HepG2 (cell line): Measurements from ENCODE around the gene ANTKMT. TPM values are rescaled to one million over a fixed set of nuclear protein-coding genes. Genes with fewer than 3 reads are reported as not detected.

Experiments used
- ATAC-seq: fragments of 200-7000 bp; cut with Tn5 transposase; 3 replicates; pipeline ENCODE4 v1.9.1; 2020; ENCODE audit warnings: mild to moderate bottlenecking, moderate library complexity
- BruUV-seq: library from RNA; stranded (reverse); fragments of 400-500 nt; replicated peaks from 2 replicates; lab custom pipeline; 2021; lab: Mats Ljungman, UMichigan
- CTCF ChIA-PET: fragments of 300-600 bp; formaldehyde crosslinking; extraction: SDS; loops from one replicate; lab custom pipeline; 2021; ENCODE audit warnings: low total read pairs, inconsistent platforms, low intra/inter-chr PET ratio; lab: Yijun Ruan, JAX
- POLR2A ChIA-PET: fragments of 350-600 bp; sonication (Branson Sonifier 250); formaldehyde crosslinking; loops from one replicate; lab custom pipeline; 2020; ENCODE audit warnings: antibody characterized with exemption, inconsistent platforms; lab: Yijun Ruan, JAX
- DNase-seq: peaks from one replicate; pipeline ENCODE4 v3.0.0-alpha.2; 2015; ENCODE audit warnings: low spot score
- FAIRE-seq: peaks from 3 replicates; lab custom pipeline; 2011; peaks lifted over from hg19 to GRCh38; lab: Jason Lieb, UNC
- H2AFZ ChIP-seq: one replicate; pipeline ENCODE4 v1.6.1; 2011; ENCODE audit warnings: low read length, inconsistent platforms
- H3K27ac ChIP-seq: fragments of 300-600 bp; 3 replicates; pipeline ENCODE4 v1.8.0; 2011; ENCODE audit warnings: mixed run types, mild to moderate bottlenecking, mixed read lengths, low read length, inconsistent platforms; ENCODE audit not compliant: insufficient read depth; ENCODE audit errors: extremely low read length
- H3K27me3 ChIP-seq, 2 experiments: fragments of 200-600 bp in 1 of 2; 2 replicates in 1 of 2; 3 replicates in 1 of 2; pipeline versions ENCODE4 v1.6.0 to v1.8.0; 2011; ENCODE audit warnings: low read length in 2 of 2, mild to moderate bottlenecking in 2 of 2, moderate library complexity in 2 of 2, inconsistent platforms in 1 of 2; ENCODE audit not compliant: insufficient read depth in 2 of 2, control insufficient read depth in 1 of 2
- H3K36me3 ChIP-seq, 2 experiments: fragments of 200-600 bp in 1 of 2; replicated peaks in 1 of 2; 2 replicates in 1 of 2; 3 replicates in 1 of 2; pipeline versions ENCODE4 v1.5.1 to v1.8.0; 2011; ENCODE audit warnings: low read length in 2 of 2, inconsistent platforms in 1 of 2; ENCODE audit not compliant: insufficient read depth in 2 of 2, control insufficient read depth in 1 of 2
- H3K4me1 ChIP-seq: 2 replicates; pipeline ENCODE4 v1.5.1; 2012; ENCODE audit warnings: low read length, inconsistent platforms; ENCODE audit not compliant: insufficient read depth
- H3K4me2 ChIP-seq: 2 replicates; pipeline ENCODE4 v1.6.0; 2011; ENCODE audit warnings: low read depth, low read length, inconsistent platforms
- H3K4me3 ChIP-seq, 3 experiments: fragments of 200-600 bp in 1 of 3; sonication (generic), shearing (Covaris generic) in 1 of 3; replicated peaks in 1 of 3; 2 replicates each; pipeline ENCODE4 v1.5.1; 2011 to 2016; ENCODE audit warnings: low read length in 3 of 3, inconsistent platforms in 2 of 3, low read depth in 2 of 3, mild to moderate bottlenecking in 2 of 3, control low read depth in 1 of 3, mixed read lengths in 1 of 3; ENCODE audit not compliant: insufficient read depth in 1 of 3
- H3K79me2 ChIP-seq: one replicate; pipeline ENCODE4 v1.6.1; 2011; ENCODE audit warnings: low read length, inconsistent platforms; ENCODE audit not compliant: insufficient read depth
- H3K9ac ChIP-seq: 2 replicates; pipeline ENCODE4 v1.6.0; 2011; ENCODE audit warnings: mild to moderate bottlenecking, low read depth, low read length, inconsistent platforms; ENCODE audit not compliant: insufficient read depth
- H3K9me3 ChIP-seq: 2 replicates; pipeline ENCODE4 v1.5.1; 2012; ENCODE audit warnings: mild to moderate bottlenecking, low read length
- H4K20me1 ChIP-seq: 2 replicates; pipeline ENCODE4 v1.6.0; 2011; ENCODE audit warnings: inconsistent platforms, mild to moderate bottlenecking, low read length, moderate library complexity; ENCODE audit not compliant: insufficient read depth
- HNRNPUL1 ChIP-seq: fragments of 200-400 bp; formaldehyde crosslinking; IDR thresholded peaks from 2 replicates; pipeline ENCODE4 v1.6.1; 2017; ENCODE audit warnings: low read depth, mild to moderate bottlenecking, low read length, moderate library complexity
- MAFF ChIP-seq: IDR thresholded peaks from 2 replicates; pipeline ENCODE4 v1.6.1; 2011; ENCODE audit warnings: low read depth, low read length, improper control_type of control experiment
- MLLT10 ChIP-seq: sonication (generic); formaldehyde crosslinking; IDR thresholded peaks from 2 replicates; pipeline ENCODE4 v1.4.0; 2020; ENCODE audit warnings: missing genetic modification reagents
- MXD4 ChIP-seq: IDR thresholded peaks from 2 replicates; pipeline ENCODE4 v1.6.1; 2016; ENCODE audit warnings: mild to moderate bottlenecking, missing biosample characterization, missing genetic modification reagents
- POGZ ChIP-seq: sonication (generic); formaldehyde crosslinking; IDR thresholded peaks from 2 replicates; pipeline ENCODE4 v1.4.0; 2020; ENCODE audit warnings: mild to moderate bottlenecking, missing genetic modification reagents
- POLR2A ChIP-seq, 2 experiments: IDR thresholded peaks; 2 replicates each; pipeline ENCODE4 v1.6.1; 2011; ENCODE audit warnings: low read depth in 2 of 2, low read length in 2 of 2, mild to moderate bottlenecking in 1 of 2, moderate library complexity in 1 of 2; ENCODE audit not compliant: insufficient read depth in 1 of 2
- RXRB ChIP-seq: IDR thresholded peaks from 2 replicates; pipeline ENCODE4 v1.6.1; 2016; ENCODE audit warnings: borderline replicate concordance, missing genetic modification reagents, missing compliant biosample characterization
- SSRP1 ChIP-seq: IDR thresholded peaks from 2 replicates; pipeline ENCODE4 v1.6.1; 2016; ENCODE audit warnings: control low read depth
- ZBTB40 ChIP-seq, 2 experiments: fragments of 450-650 bp in 1 of 2; sonication (generic) in 1 of 2; formaldehyde crosslinking in 1 of 2; IDR thresholded peaks; 2 replicates each; pipeline versions ENCODE4 v1.6.1 to v1.8.0; 2016 to 2022; ENCODE audit warnings: antibody characterized with exemption in 1 of 2, mild to moderate bottlenecking in 1 of 2, missing genetic modification reagents in 1 of 2
- ZNF597 ChIP-seq: sonication (generic); formaldehyde crosslinking; IDR thresholded peaks from 2 replicates; pipeline ENCODE4 v1.5.0; 2020; ENCODE audit warnings: missing genetic modification reagents
- ZNF639 ChIP-seq: conservative IDR thresholded peaks from 2 replicates; pipeline ENCODE4 v1.6.1; 2018; ENCODE audit warnings: missing genetic modification reagents
- ZNF713 ChIP-seq: sonication (generic); formaldehyde crosslinking; IDR thresholded peaks from 2 replicates; pipeline ENCODE4 v1.4.0; 2020; ENCODE audit warnings: mild to moderate bottlenecking, missing genetic modification reagents
- ZNF720 ChIP-seq: sonication (generic); formaldehyde crosslinking; IDR thresholded peaks from 2 replicates; pipeline ENCODE4 v1.4.0; 2020; ENCODE audit warnings: missing genetic modification reagents
- WGBS: methylation state at CpG from one replicate; pipeline ENCODE4 v1.1.6; 2017; ENCODE audit warnings: low lambda C conversion rate; 5-methylcytosine and 5-hydroxymethylcytosine counted together
- in situ Hi-C: cut with HindIII; loops from 2 replicates; pipeline ENCODE4 v1.10.0; 2017; ENCODE audit warnings: low pct_unique_long_range_greater_than_20kb; ENCODE audit not compliant: extremely low pct_ligation_motif_present
- intact Hi-C: fragments of 100-400 bp; cut with micrococcal nuclease; formaldehyde crosslinking; loops from one replicate; pipeline ENCODE4 v1.10.0; 2022; ENCODE audit not compliant: unreplicated experiment
- polyA plus RNA-seq, 8 experiments: library from polyadenylated mRNA; depleted of rRNA in 3 of 8; stranded (reverse) in 7 of 8; unstranded in 1 of 8; fragments of >200 nt; fragmentation: Illumina TruSeq in 4 of 8; extraction: Trizol in 4 of 8; gene quantifications; 2 replicates each; pipeline versions ENCODE4 v1.2.1 to v1.2.3, GENCODE V29; 2011 to 2016; ENCODE audit warnings: low read depth in 4 of 8, missing spikeins in 1 of 8, mixed read lengths in 1 of 8; ENCODE audit not compliant: insufficient read depth in 1 of 8
- total RNA-seq, 5 experiments: library from RNA; depleted of rRNA; stranded (reverse); fragments of >200 nt; fragmentation: Illumina TruSeq; extraction: Trizol; gene quantifications; 2 replicates each; pipeline ENCODE4 v1.2.3, GENCODE V29; 2016; ENCODE audit warnings: low read depth in 1 of 5

The ANTKMT gene
- total and polyA plus RNA-seq, 2 of the 13 experiments (the other 11 are each of a cell fraction or from before 2014, with no cell fraction given): 7.5 to 47.8 TPM

GRCh38 chr16:684961-685696 is 35.8 kb upstream of the ANTKMT start:
- Histone ChIP-seq H3K4me2 (no peak overlapping the region), H3K79me2 (peaks cover 18% of the 10 kb centered on the region), H3K36me3 (peaks cover 11 to 20% of the 10 kb centered on the region in 2 experiments; a peak in 4 of 5 replicates), H3K27me3 (no peaks in the 10 kb centered on the region; a peak in 1 of 5 replicates), H3K9me3 (no peaks in the 10 kb centered on the region), H3K4me1 (peaks cover 26% of the 10 kb centered on the region), H2AFZ (no peak overlapping the region), H3K27ac (no peak overlapping the region), H4K20me1 (0 out of 2 replicates have a peak, but pooled peaks cover 3% of the 10 kb centered on the region), H3K9ac (no peak overlapping the region), H3K4me3 (no peak overlapping the region)
- WGBS: 97% methylated on average over 45 of the region's 61 CpGs
- ATAC-seq (no peak), FAIRE-seq (no peak), DNase-seq (no peak)
- BruUV-seq: no TSS peak
- ChIA-PET CTCF (interaction anchor here (1.1 to 1.5 kb wide), 2 partner anchors 17 to 74 kb away, joined by 3 to 4 read pairs; partner anchors contain the start of gene RHOT2), POLR2A (no interaction called here)
- in situ Hi-C loops (no loop called here), intact Hi-C loops (no loop called here)
- no peak for TF ChIP-seq ZNF713 (CRISPR knock-in tag)
- no peak for TF ChIP-seq ZNF720
- 0 out of 2 replicates have a peak, but pooled peaks have one; percentile 57 for TF ChIP-seq SSRP1 (CRISPR knock-in tag)
- peak in 1 of 2 experiments; percentile 36; a peak in 2 of 4 replicates for TF ChIP-seq POLR2A (IDR thresholded peaks at IDR 0.05; ENCODE audit: insufficient read depth in 1 of 2, low read depth in 2 of 2, low read length in 2 of 2)
- TF ChIP-seq HNRNPUL1: no peak
- TF ChIP-seq ZNF639: no peak
- TF ChIP-seq RXRB (CRISPR knock-in tag): no peak
- TF ChIP-seq ZNF597: no peak
- TF ChIP-seq MXD4 (CRISPR knock-in tag): no peak
- TF ChIP-seq POGZ: no peak
- TF ChIP-seq MLLT10: no peak
- TF ChIP-seq ZBTB40 (IDR thresholded peaks at IDR 0.05): no peak
- no peak for TF ChIP-seq ZBTB40 (CRISPR knock-in tag; IDR thresholded peaks at IDR 0.05)
- TF ChIP-seq MAFF: no peak
